Stimulated activated CD4-positive, alpha-beta T cell treated with anti-CD3 and anti-CD28 coated beads, TNF-alpha, amount 100 ng/mL, for 1 hour (primary cell): Measurements from ENCODE around the gene KYNU.
"Not testable (repeated sequence)": the region's sequence is repeated elsewhere in the genome, so short reads cannot be mapped to it uniquely, and the experiment has no call there.

Experiments used
- DNase-seq, 3 donors: peaks; one replicate each; pipeline ENCODE4 v3.0.0-alpha.2; 2020; ENCODE audit warnings: low read depth in 3 of 3, low spot score in 1 of 3

KYNU gene

GRCh38 chr2:142914507-142915313, 37.2 kb downstream of the KYNU start:
- DNase-seq: no peak

- DNase-seq: no peak
Observed at GRCh38 chr2:142915502-142915901, 38.0 kb downstream of the KYNU start.

- no peak for DNase-seq
Observed at GRCh38 chr2:142918624-142919023, 41.2 kb downstream of the KYNU start.

GRCh38 chr2:142920571-142920970, 43.1 kb downstream of the KYNU start:
- DNase-seq: no peak

GRCh38 chr2:142926445-142926844, 49.0 kb downstream of the KYNU start:
- no peak for DNase-seq

- DNase-seq: no peak
Observed at GRCh38 chr2:142930835-142931398, 53.5 kb downstream of the KYNU start.

- DNase-seq: no peak
Observed at GRCh38 chr2:142933916-142934315, 56.5 kb downstream of the KYNU start.

- DNase-seq: no peak
Observed at GRCh38 chr2:142935563-142936089, 58.2 kb downstream of the KYNU start.

- DNase-seq: no peak
Observed at GRCh38 chr2:142936629-142937028, 59.2 kb downstream of the KYNU start.

GRCh38 chr2:142937347-142937746, 59.9 kb downstream of the KYNU start:
- DNase-seq: no peak

GRCh38 chr2:142938240-142938639, 60.8 kb downstream of the KYNU start:
- DNase-seq: no peak

- no peak for DNase-seq
Observed at GRCh38 chr2:142940606-142941223, 63.3 kb downstream of the KYNU start.

GRCh38 chr2:142942690-142943089, 65.2 kb downstream of the KYNU start:
- DNase-seq: no peak

- DNase-seq: no peak
Observed at GRCh38 chr2:142944264-142944663, 66.8 kb downstream of the KYNU start.

- DNase-seq: no peak
Observed at GRCh38 chr2:142944721-142945120, 67.3 kb downstream of the KYNU start.

GRCh38 chr2:142946941-142947340, 69.5 kb downstream of the KYNU start:
- no peak for DNase-seq

- DNase-seq: not testable (repeated sequence)
Observed at GRCh38 chr2:142948723-142949122, 71.3 kb downstream of the KYNU start.

GRCh38 chr2:142950323-142950722, 72.9 kb downstream of the KYNU start:
- DNase-seq: not testable (repeated sequence)

- no peak for DNase-seq
Observed at GRCh38 chr2:142951190-142952007, 73.9 kb downstream of the KYNU start.

GRCh38 chr2:142952018-142952417, 74.6 kb downstream of the KYNU start:
- DNase-seq: no peak

GRCh38 chr2:142952793-142953494, 75.5 kb downstream of the KYNU start:
- DNase-seq: no peak
